HCT116 (cell line): ENCODE measurements around the gene SPAG6.

Source experiments
- CEBPB ChIP-seq: IDR thresholded peaks from 2 replicates; pipeline ENCODE4 v1.6.1; 2012; ENCODE audit warnings: low read depth
- CTCF ChIP-seq, 3 experiments: fragments of 200-600 bp in 1 of 3; sonication (generic) in 1 of 3; IDR thresholded peaks in 2 of 3; conservative IDR thresholded peaks in 1 of 3; 2 replicates each; pipeline ENCODE4 v1.5.1; 2012 to 2017; ENCODE audit warnings: low read depth in 2 of 3, low read length in 2 of 3, antibody characterized with exemption in 1 of 3, borderline replicate concordance in 1 of 3, control low read depth in 1 of 3, mild to moderate bottlenecking in 1 of 3, mixed read lengths in 1 of 3, mixed run types in 1 of 3, moderate library complexity in 1 of 3; ENCODE audit not compliant: insufficient read depth in 1 of 3
- EGR1 ChIP-seq: IDR thresholded peaks from 2 replicates; pipeline ENCODE4 v1.6.1; 2012; ENCODE audit warnings: low read depth
- EZH2 ChIP-seq: fragments of 200-600 bp; sonication (generic); IDR thresholded peaks from 2 replicates; pipeline ENCODE4 v1.6.1; 2017; ENCODE audit warnings: antibody characterized with exemption, mixed run types
- EZH2phosphoT487 ChIP-seq: fragments of 200-600 bp; IDR thresholded peaks from 2 replicates; pipeline ENCODE4 v1.6.1; 2018; ENCODE audit warnings: antibody characterized with exemption, borderline replicate concordance
- POLR2A ChIP-seq: IDR thresholded peaks from 2 replicates; pipeline ENCODE4 v1.7.0; 2011; ENCODE audit warnings: borderline replicate concordance; ENCODE audit not compliant: insufficient read depth, insufficient read length; ENCODE audit errors: extremely low read depth
- POLR2AphosphoS5 ChIP-seq: IDR thresholded peaks from 2 replicates; pipeline ENCODE4 v1.6.1; 2011; ENCODE audit warnings: mild to moderate bottlenecking, low read depth, low read length, moderate library complexity
- TCF7L2 ChIP-seq: IDR thresholded peaks from 2 replicates; pipeline ENCODE4 v1.7.0; 2011; ENCODE audit warnings: borderline replicate concordance, inconsistent platforms; ENCODE audit not compliant: insufficient read depth, insufficient read length; ENCODE audit errors: extremely low read depth

- no peak for TF ChIP-seq CTCF (IDR thresholded peaks at IDR 0.05 in 2 of 3, conservative IDR thresholded peaks at IDR 0.05 in 1 of 3; ENCODE audit: borderline replicate concordance in 1 of 3, insufficient read depth in 1 of 3, low read depth in 2 of 3, low read length in 2 of 3)
- no peak for TF ChIP-seq POLR2AphosphoS5
- TF ChIP-seq EZH2 = no peak
- TF ChIP-seq POLR2A = no peak
- no peak for TF ChIP-seq EZH2phosphoT487
- TF ChIP-seq EGR1 = no peak
- no peak for TF ChIP-seq TCF7L2
- TF ChIP-seq CEBPB = no peak
These were observed 101.8 kb downstream of the SPAG6 start for GRCh38 chr10:22447068-22447467.
